B cell (primary cell): ENCODE data around the gene AKTIP. TPM values are rescaled to one million over a fixed set of nuclear protein-coding genes. Genes with fewer than 3 reads are reported as not detected.

Experiments used
- ATAC-seq: fragments of 200-7000 bp; cut with Tn5 transposase; one replicate; pipeline ENCODE4 v1.10.0; 2021; ENCODE audit warnings: low read depth, mild to moderate bottlenecking, moderate number of reproducible peaks, moderate library complexity
- CTCF ChIA-PET: fragments of 350-600 bp; sonication (Branson Sonifier 250); formaldehyde crosslinking; loops from one replicate; lab custom pipeline; 2021; ENCODE audit warnings: antibody characterized with exemption, inconsistent platforms; lab: Charles Lee
- POLR2A ChIA-PET: fragments of 350-600 bp; sonication (Branson Sonifier 250); formaldehyde crosslinking; loops from one replicate; lab custom pipeline; 2021; ENCODE audit warnings: antibody characterized with exemption; lab: Charles Lee
- DNase-seq: peaks from one replicate; pipeline ENCODE4 v3.0.0; 2013
- H2AFZ ChIP-seq: 2 replicates; pipeline ENCODE4 v1.6.1; 2012; ENCODE audit warnings: mild to moderate bottlenecking, low read depth, low read length; ENCODE audit not compliant: insufficient read depth, poor library complexity, severe bottlenecking
- H3K27ac ChIP-seq, 2 donors: 1 replicate in 1 of 2; 2 replicates in 1 of 2; pipeline ENCODE4 v1.5.1; 2012 to 2013; ENCODE audit warnings: low read length in 2 of 2, mild to moderate bottlenecking in 2 of 2, moderate library complexity in 1 of 2
- H3K27me3 ChIP-seq, 4 experiments: fragments of 200-600 bp in 1 of 4; sonication (generic) in 1 of 4; replicated peaks in 1 of 4; 1 replicate in 2 of 4; 2 replicates in 2 of 4; pipeline versions ENCODE4 v1.6.1 to v1.7.0; 2013 to 2016; ENCODE audit warnings: low read length in 3 of 4, mild to moderate bottlenecking in 2 of 4, mixed read lengths in 1 of 4, moderate library complexity in 1 of 4; ENCODE audit not compliant: insufficient read depth in 4 of 4, control insufficient read depth in 3 of 4; ENCODE audit errors: control extremely low read depth in 1 of 4
- H3K36me3 ChIP-seq, 2 experiments: replicated peaks in 1 of 2; 1 replicate in 1 of 2; 2 replicates in 1 of 2; pipeline versions ENCODE4 v1.6.1 to v1.7.1; 2013; ENCODE audit warnings: low read length in 1 of 2; ENCODE audit not compliant: insufficient read depth in 2 of 2, control insufficient read depth in 1 of 2; ENCODE audit errors: control extremely low read depth in 1 of 2, extremely low read depth in 1 of 2
- H3K4me1 ChIP-seq, 2 donors: fragments of 200-600 bp in 1 of 2; sonication (generic) in 1 of 2; 1 replicate in 1 of 2; 2 replicates in 1 of 2; pipeline versions ENCODE4 v1.5.1 to v1.6.1; 2013 to 2017; ENCODE audit warnings: low read length in 2 of 2; ENCODE audit not compliant: control insufficient read depth in 2 of 2, insufficient read depth in 2 of 2
- H3K4me2 ChIP-seq: replicated peaks from 2 replicates; pipeline ENCODE3; 2012; ENCODE audit warnings: mild to moderate bottlenecking, low read depth, low read length; ENCODE audit not compliant: poor library complexity, severe bottlenecking
- H3K4me3 ChIP-seq, 5 experiments: fragments of 200-600 bp in 1 of 5; sonication (generic) in 1 of 5; 1 replicate in 3 of 5; 2 replicates in 2 of 5; pipeline versions ENCODE4 v1.5.1 to v1.7.0; 2011 to 2016; ENCODE audit warnings: low read length in 4 of 5, mild to moderate bottlenecking in 4 of 5, low read depth in 2 of 5, control low read depth in 1 of 5, moderate library complexity in 1 of 5; ENCODE audit not compliant: insufficient read depth in 1 of 5; ENCODE audit errors: control extremely low read depth in 1 of 5, extremely low read depth in 1 of 5
- H3K79me2 ChIP-seq: fragments of 200-600 bp; sonication (generic); one replicate; pipeline ENCODE4 v1.6.0; 2016; ENCODE audit warnings: low read length; ENCODE audit not compliant: control insufficient read depth, insufficient read depth
- H3K9ac ChIP-seq: fragments of 200-600 bp; sonication (generic); 2 replicates; pipeline ENCODE4 v1.6.1; 2017; ENCODE audit warnings: mild to moderate bottlenecking, low read length, moderate library complexity
- H3K9me3 ChIP-seq, 3 donors: one replicate each; pipeline versions ENCODE4 v1.6.1 to v1.7.1; 2013; ENCODE audit warnings: low read length in 2 of 3; ENCODE audit not compliant: control insufficient read depth in 2 of 3, insufficient read depth in 1 of 3; ENCODE audit errors: control extremely low read depth in 1 of 3
- H4K20me1 ChIP-seq: 2 replicates; pipeline ENCODE4 v1.6.0; 2012; ENCODE audit warnings: mild to moderate bottlenecking, low read length; ENCODE audit not compliant: insufficient read depth, control insufficient read depth, poor library complexity, severe bottlenecking
- H3K27ac Mint-ChIP-seq: one replicate; pipeline ENCODE4 v1.8.0; 2021; ENCODE audit warnings: mixed read lengths
- H3K27me3 Mint-ChIP-seq: one replicate; pipeline ENCODE4 v1.8.0; 2021; ENCODE audit warnings: mixed read lengths
- H3K4me1 Mint-ChIP-seq: one replicate; pipeline ENCODE4 v1.8.0; 2021; ENCODE audit warnings: mixed read lengths
- H3K4me3 Mint-ChIP-seq: one replicate; pipeline ENCODE4 v1.8.0; 2021; ENCODE audit warnings: mixed read lengths
- H3K9me3 Mint-ChIP-seq: one replicate; pipeline ENCODE4 v1.8.0; 2022; ENCODE audit warnings: mixed read lengths; ENCODE audit not compliant: insufficient read depth
- EZH2 ChIP-seq: IDR thresholded peaks from 2 replicates; pipeline ENCODE4 v1.6.1; 2012; ENCODE audit warnings: borderline replicate concordance, low read depth, mild to moderate bottlenecking, moderate library complexity, low read length; ENCODE audit not compliant: insufficient read depth, poor library complexity, severe bottlenecking
- WGBS: methylation state at CpG from one replicate; pipeline ENCODE4 v1.1.5; 2013; ENCODE audit warnings: missing lambda C conversion rate; ENCODE audit not compliant: insufficient coverage; 5-methylcytosine and 5-hydroxymethylcytosine counted together
- intact Hi-C: fragments of 100-400 bp; cut with micrococcal nuclease; formaldehyde crosslinking; loops from one replicate; pipeline ENCODE4 v1.10.0; 2022
- polyA plus RNA-seq: library from polyadenylated mRNA; depleted of rRNA; stranded (reverse); fragments of >200 nt; gene quantifications from 2 replicates; pipeline ENCODE4 v1.2.3, GENCODE V29; 2012
- total RNA-seq, 2 donors: library from RNA; stranded (reverse); fragments of 120-200 nt in 1 of 2; gene quantifications; 1 replicate in 1 of 2; 2 replicates in 1 of 2; pipeline versions ENCODE4 v1.2.3 to v1.2.4, GENCODE V29; 2013 to 2022
- TF ChIP-seq, protein P1 (sequence below): fragments of 200-600 bp; IDR thresholded peaks from one replicate; pipeline ENCODE4 v1.8.0; 2022; ENCODE audit warnings: antibody characterized with exemption, mild to moderate bottlenecking

Gene AKTIP
- total and polyA plus RNA-seq, 2 donors (not counting 1 experiment from before 2014, with no cell fraction given): 12.6 to 24.0 TPM

DNA sequence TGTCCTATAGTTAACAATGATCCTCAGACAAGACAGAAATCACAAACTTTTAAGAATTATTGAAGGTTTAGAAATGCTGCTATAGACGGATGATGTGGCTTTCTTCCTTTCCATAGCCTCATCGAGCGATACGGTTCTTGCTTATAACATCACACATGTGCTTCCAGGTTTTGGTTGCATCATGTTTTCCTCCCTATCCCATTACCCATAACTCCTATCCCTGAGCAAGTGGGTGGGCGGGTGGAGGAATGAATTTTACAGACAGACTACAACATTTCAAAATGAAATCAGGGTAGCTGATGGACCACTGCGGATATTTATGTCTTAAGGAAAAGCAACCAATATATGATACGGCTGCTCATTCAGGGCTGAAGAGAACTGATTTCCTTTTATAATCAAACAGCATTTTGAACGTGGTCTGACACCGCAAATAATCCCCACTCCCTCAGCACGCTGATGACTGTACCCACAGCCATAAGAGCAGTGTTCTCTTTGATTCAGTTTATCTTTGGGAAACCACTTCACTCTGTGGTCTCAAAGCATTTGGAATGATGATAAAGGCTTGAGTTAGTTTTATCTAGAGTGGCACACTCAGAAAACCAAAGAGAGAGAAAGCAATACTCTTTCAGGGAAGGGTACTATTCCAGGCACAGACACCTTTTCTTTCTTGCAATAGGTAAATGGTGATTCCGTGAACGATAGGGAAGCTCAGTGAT is 4.6 kb upstream of the AKTIP start:
- ATAC-seq: no peak
- intact Hi-C loops: no loop called here
- Histone ChIP-seq H3K79me2 (peaks cover 3% of the 10 kb centered on the region), H3K9ac (no peak overlapping the region), H3K4me3 (no peak overlapping the region), H2AFZ (no peak overlapping the region), H4K20me1 (no peaks in the 10 kb centered on the region), H3K9me3 (no peaks in the 10 kb centered on the region), H3K4me2 (no peak overlapping the region), H3K27ac (no peak overlapping the region), H3K36me3 (no peaks in the 10 kb centered on the region), H3K4me1 (peaks cover 19 to 23% of the 10 kb centered on the region in 2 donors), H3K27me3 (no peaks in the 10 kb centered on the region)
- ChIA-PET CTCF (no interaction called here), POLR2A (no interaction called here)
- TF ChIP-seq EZH2: no peak
- TF ChIP-seq, protein P1, sequence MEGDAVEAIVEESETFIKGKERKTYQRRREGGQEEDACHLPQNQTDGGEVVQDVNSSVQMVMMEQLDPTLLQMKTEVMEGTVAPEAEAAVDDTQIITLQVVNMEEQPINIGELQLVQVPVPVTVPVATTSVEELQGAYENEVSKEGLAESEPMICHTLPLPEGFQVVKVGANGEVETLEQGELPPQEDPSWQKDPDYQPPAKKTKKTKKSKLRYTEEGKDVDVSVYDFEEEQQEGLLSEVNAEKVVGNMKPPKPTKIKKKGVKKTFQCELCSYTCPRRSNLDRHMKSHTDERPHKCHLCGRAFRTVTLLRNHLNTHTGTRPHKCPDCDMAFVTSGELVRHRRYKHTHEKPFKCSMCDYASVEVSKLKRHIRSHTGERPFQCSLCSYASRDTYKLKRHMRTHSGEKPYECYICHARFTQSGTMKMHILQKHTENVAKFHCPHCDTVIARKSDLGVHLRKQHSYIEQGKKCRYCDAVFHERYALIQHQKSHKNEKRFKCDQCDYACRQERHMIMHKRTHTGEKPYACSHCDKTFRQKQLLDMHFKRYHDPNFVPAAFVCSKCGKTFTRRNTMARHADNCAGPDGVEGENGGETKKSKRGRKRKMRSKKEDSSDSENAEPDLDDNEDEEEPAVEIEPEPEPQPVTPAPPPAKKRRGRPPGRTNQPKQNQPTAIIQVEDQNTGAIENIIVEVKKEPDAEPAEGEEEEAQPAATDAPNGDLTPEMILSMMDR: no peak
- H3K4me1 Mint-ChIP-seq: peaks cover 31% of the 10 kb centered on the region
- WGBS: 100% methylated on average over 4 of the region's 12 CpGs
- DNase-seq: no peak
- no peak overlapping the region for H3K27ac Mint-ChIP-seq
- no peaks in the 10 kb centered on the region for H3K9me3 Mint-ChIP-seq
- H3K27me3 Mint-ChIP-seq: no peaks in the 10 kb centered on the region
- no peak overlapping the region for H3K4me3 Mint-ChIP-seq

DNA sequence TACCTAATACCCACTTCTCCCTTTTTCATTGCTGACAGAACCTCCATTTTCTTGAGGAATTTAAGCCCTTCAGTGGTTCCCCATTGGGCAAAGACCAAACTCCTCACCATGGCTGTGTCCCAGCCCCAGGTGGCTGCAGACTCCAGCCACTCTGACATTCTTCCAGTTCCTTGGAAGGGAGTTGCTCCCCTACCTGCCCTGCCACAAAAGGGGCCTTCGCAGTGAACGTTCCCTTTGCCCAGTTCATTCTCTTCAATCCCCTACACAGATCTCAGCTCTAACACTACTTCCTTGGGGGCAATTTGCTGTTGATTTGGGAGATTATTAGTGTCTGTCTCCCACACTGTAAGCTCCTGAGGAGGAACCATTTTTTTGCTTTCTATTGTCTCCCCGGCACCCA is 3.2 kb upstream of the AKTIP start:
- Histone ChIP-seq H3K4me3 (no peak overlapping the region), H3K36me3 (no peaks in the 10 kb centered on the region), H3K27me3 (no peaks in the 10 kb centered on the region), H3K27ac (no peak overlapping the region), H3K4me1 (peaks cover 28 to 33% of the 10 kb centered on the region in 2 donors), H4K20me1 (no peaks in the 10 kb centered on the region), H3K9me3 (no peaks in the 10 kb centered on the region), H3K9ac (no peak overlapping the region), H2AFZ (no peak overlapping the region), H3K79me2 (peaks cover 16% of the 10 kb centered on the region), H3K4me2 (no peak overlapping the region)
- no peak for ATAC-seq
- ChIA-PET CTCF (no interaction called here), POLR2A (interaction anchor here (0.6 kb wide), 1 partner anchor 49 kb away, joined by 8 read pairs; no protein-coding TSS in a partner anchor)
- no peak for DNase-seq
- Mint-ChIP-seq H3K27me3 (no peaks in the 10 kb centered on the region), H3K4me1 (peaks cover 42% of the 10 kb centered on the region), H3K4me3 (no peak overlapping the region), H3K9me3 (no peaks in the 10 kb centered on the region), H3K27ac (no peak overlapping the region)
- no peak for TF ChIP-seq EZH2
- TF ChIP-seq, protein P1: no peak
- intact Hi-C loops: no loop called here
- WGBS: no CpG with 5 or more reads among the region's 3 CpGs
